ENCODE measurements around the gene ACTBL2.

DNA sequence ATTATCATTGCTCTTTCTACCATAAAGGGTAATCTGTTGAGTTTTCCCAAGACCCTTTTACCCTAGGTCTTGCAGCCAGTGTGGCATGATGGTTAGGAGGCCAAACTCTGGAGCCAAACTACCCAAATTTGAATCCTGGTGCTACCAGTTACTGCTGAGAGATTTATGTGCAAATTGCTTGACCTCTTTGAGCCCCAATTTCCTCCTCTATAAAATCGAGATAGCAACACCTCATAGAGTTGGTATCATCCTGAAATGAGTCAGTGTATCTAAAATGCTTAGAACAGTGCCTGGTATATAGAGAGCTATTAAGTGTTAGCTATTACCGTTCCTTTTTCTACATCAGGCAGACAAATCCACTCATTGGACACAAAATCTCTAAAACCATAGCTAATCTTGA lies 43.0 kb downstream of the ACTBL2 start:
- TF ChIP-seq, protein P1, sequence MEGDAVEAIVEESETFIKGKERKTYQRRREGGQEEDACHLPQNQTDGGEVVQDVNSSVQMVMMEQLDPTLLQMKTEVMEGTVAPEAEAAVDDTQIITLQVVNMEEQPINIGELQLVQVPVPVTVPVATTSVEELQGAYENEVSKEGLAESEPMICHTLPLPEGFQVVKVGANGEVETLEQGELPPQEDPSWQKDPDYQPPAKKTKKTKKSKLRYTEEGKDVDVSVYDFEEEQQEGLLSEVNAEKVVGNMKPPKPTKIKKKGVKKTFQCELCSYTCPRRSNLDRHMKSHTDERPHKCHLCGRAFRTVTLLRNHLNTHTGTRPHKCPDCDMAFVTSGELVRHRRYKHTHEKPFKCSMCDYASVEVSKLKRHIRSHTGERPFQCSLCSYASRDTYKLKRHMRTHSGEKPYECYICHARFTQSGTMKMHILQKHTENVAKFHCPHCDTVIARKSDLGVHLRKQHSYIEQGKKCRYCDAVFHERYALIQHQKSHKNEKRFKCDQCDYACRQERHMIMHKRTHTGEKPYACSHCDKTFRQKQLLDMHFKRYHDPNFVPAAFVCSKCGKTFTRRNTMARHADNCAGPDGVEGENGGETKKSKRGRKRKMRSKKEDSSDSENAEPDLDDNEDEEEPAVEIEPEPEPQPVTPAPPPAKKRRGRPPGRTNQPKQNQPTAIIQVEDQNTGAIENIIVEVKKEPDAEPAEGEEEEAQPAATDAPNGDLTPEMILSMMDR (IDR thresholded peaks at IDR 0.05) = no peak
- TF ChIP-seq POLR2A (IDR thresholded peaks at IDR 0.05) = no peak

Data from prostate gland (tissue), 2 donors.